Loucy (cell line): ENCODE results near the gene ARSH.

Source experiments
- H2AFZ ChIP-seq: fragments of 200-600 bp; sonication (generic); 2 replicates; pipeline ENCODE4 v1.6.0; 2016; ENCODE audit warnings: antibody characterized with exemption, mild to moderate bottlenecking, low read length, moderate library complexity
- H3F3A ChIP-seq: fragments of 200-600 bp; 2 replicates; pipeline ENCODE4 v1.6.0; 2016; ENCODE audit warnings: antibody characterized with exemption, low read depth, mild to moderate bottlenecking
- H3K27me3 ChIP-seq: fragments of 200-600 bp; sonication (generic); 2 replicates; pipeline ENCODE4 v1.6.1; 2014; ENCODE audit warnings: low read length, mild to moderate bottlenecking; ENCODE audit not compliant: insufficient read depth, poor library complexity, severe bottlenecking
- H3K36me3 ChIP-seq: fragments of 200-600 bp; sonication (generic); 2 replicates; pipeline ENCODE4 v1.6.1; 2016; ENCODE audit warnings: low read length; ENCODE audit not compliant: insufficient read depth
- H3K4me1 ChIP-seq: fragments of 200-600 bp; sonication (generic); 2 replicates; pipeline ENCODE4 v1.5.1; 2014; ENCODE audit warnings: low read length, mild to moderate bottlenecking; ENCODE audit not compliant: insufficient read depth, poor library complexity, severe bottlenecking
- H3K4me2 ChIP-seq: fragments of 200-600 bp; sonication (generic); 2 replicates; pipeline ENCODE4 v1.6.0; 2014; ENCODE audit warnings: antibody characterized with exemption, low read length, low read depth, mild to moderate bottlenecking; ENCODE audit not compliant: poor library complexity, severe bottlenecking
- H3K4me3 ChIP-seq: fragments of 200-600 bp; sonication (generic); 2 replicates; pipeline ENCODE4 v1.5.1; 2014; ENCODE audit warnings: low read length, mild to moderate bottlenecking, mixed read lengths; ENCODE audit not compliant: poor library complexity, severe bottlenecking
- H3K79me2 ChIP-seq: fragments of 200-600 bp; sonication (generic); 2 replicates; pipeline ENCODE4 v1.6.1; 2014; ENCODE audit warnings: low read length; ENCODE audit not compliant: insufficient read depth
- H3K9ac ChIP-seq: fragments of 200-600 bp; sonication (generic); 2 replicates; pipeline ENCODE4 v1.6.0; 2014; ENCODE audit warnings: mild to moderate bottlenecking, low read depth, low read length, moderate library complexity; ENCODE audit not compliant: poor library complexity, severe bottlenecking
- H3K9me2 ChIP-seq: fragments of 200-600 bp; sonication (generic); replicated peaks from 2 replicates; pipeline ENCODE4 v1.6.1; 2016; ENCODE audit warnings: low read depth, low read length, mixed read lengths
- H3K9me3 ChIP-seq: fragments of 200-600 bp; sonication (generic); 2 replicates; pipeline ENCODE4 v1.6.1; 2014; ENCODE audit warnings: mild to moderate bottlenecking, antibody characterized with exemption, low read length, low read depth; ENCODE audit not compliant: insufficient read depth
- H4K20me1 ChIP-seq: fragments of 200-600 bp; sonication (generic); 2 replicates; pipeline ENCODE4 v1.6.0; 2014; ENCODE audit warnings: antibody characterized with exemption, low read length, mild to moderate bottlenecking; ENCODE audit not compliant: insufficient read depth, poor library complexity, severe bottlenecking
- CTCF ChIP-seq: fragments of 200-600 bp; sonication (generic); conservative IDR thresholded peaks from 2 replicates; pipeline ENCODE4 v1.5.1; 2014; ENCODE audit warnings: mild to moderate bottlenecking, antibody characterized with exemption, low read length
- EZH2phosphoT487 ChIP-seq: fragments of 200-600 bp; IDR thresholded peaks from 2 replicates; pipeline ENCODE4 v1.6.1; 2018; ENCODE audit warnings: antibody characterized with exemption, mild to moderate bottlenecking, moderate library complexity, borderline replicate concordance

The ARSH gene

GRCh38 chrX:3076416-3076991 is 70.2 kb downstream of the ARSH start:
- Histone ChIP-seq H3K36me3 (no peaks in the 10 kb centered on the region), H3K9me3 (no peaks in the 10 kb centered on the region), H2AFZ (no peak overlapping the region), H3K79me2 (no peaks in the 10 kb centered on the region), H3K9me2 (no peaks in the 10 kb centered on the region), H3K27me3 (no peaks in the 10 kb centered on the region), H4K20me1 (no peaks in the 10 kb centered on the region), H3K9ac (no peak overlapping the region), H3K4me2 (no peak overlapping the region), H3F3A (no peaks in the 10 kb centered on the region), H3K4me3 (no peak overlapping the region), H3K4me1 (no peaks in the 10 kb centered on the region)
- TF ChIP-seq EZH2phosphoT487 (no peak), CTCF (no peak)
